SKM-1 (cell line): Measurements from ENCODE around the gene FBXL13.
"Not testable (repeated sequence)": the region's sequence is repeated elsewhere in the genome, so short reads cannot be mapped to it uniquely, and the experiment has no call there.

Experiments used
- DNase-seq: peaks from one replicate; lab custom pipeline; 2025; ENCODE audit not compliant: unreplicated experiment; lab: John Stamatoyannopoulos, UW

The FBXL13 gene

DNA sequence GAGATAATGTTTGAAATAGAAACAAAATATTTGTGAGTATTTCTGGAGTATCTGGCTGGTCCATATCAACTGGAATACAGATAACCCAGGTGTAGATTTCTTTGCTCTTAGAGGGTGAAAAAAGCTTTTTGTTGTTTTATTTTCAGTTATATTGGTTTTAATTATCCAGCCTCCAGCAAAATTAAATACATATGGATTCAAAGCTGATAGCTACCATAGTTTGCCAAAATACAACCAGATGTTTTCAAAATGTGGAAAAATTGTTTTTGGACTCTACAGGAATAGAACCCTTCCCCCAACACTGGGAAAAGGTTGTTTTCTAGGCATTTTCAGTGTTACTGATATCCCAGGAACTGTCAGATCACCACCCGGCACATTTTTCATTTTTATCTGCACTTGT, 131.7 kb downstream of the FBXL13 start:
- no peak for DNase-seq

DNA sequence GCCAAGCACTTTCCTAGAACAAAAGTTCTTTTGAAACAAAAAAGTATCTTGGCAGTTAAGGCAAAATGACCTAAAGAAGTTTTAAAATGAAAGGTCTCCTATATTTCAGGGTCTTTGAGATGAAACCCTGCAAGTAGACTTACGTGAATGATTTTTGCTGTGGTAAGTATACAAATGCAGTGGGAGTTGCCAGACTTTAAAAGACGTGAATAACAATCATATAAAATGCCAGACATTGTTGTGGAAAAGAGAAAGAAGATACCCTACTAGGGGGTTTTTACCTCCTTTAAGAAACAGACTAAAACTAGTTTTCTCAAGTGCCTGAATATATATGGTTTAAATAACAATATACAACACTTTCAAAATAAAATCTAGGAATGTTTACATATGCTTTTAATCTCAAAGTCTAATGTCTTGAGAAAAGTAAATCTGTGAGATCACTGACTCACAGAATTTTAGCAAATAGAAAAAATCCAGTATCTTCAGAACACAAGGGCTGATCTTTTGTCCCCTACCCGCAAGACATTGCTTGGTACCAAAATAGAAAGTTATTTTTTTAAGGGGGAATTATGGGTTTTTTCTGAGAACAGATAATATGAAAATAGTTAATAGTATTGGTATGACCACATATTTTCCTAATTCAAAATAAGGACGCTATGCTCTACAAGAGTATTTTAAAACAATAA, 132.3 kb downstream of the FBXL13 start:
- no peak for DNase-seq

DNA sequence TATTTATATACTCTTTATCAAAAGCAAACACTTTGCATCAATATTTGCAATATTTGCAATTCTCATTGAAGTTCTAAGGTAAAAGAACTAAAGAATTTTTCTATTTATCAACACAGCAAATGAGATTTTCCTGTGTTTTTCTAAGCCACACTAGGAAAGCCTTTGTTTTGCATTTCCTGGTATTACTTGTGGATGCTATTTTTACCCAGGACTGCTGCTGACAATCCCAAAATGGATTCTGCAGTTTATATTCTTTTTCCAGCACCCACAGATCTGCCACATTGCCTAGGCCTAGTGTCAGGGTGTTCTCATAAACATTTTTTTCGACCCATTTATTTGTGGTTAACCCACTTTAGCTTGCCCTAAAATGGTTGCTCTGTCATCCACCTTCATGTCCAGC, 135.9 kb downstream of the FBXL13 start:
- DNase-seq = no peak

DNA sequence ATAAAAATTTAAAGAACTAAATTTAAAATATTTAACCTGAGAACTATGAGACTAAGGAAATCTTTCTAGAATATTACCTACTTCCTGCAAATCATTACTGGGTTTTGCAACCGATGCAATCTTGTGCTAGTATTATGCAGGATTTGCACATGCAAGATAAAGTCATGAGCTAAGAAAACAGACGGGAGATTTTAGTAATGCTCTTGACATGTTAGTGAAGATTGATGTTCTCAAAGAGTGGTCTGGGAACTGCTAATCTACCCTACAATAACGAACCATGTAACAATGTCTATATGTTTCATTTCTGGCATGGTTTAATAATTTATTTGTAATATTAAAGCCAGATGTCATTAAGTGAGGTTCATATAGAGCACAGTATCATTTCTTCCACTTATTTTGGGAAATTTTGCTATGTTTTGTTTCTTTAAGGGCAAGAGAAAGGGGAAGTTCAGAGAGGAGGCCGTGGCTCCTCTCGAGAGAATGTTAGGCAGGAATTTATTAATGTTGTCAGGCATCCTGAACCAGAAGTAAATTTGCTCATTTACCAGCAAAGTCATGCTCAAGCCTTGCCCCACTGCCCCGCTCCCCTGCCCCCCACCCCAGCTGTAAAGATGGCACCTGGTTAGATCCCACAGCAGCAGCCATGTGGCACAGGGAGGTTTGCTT, 139.0 kb downstream of the FBXL13 start:
- no peak for DNase-seq

DNA sequence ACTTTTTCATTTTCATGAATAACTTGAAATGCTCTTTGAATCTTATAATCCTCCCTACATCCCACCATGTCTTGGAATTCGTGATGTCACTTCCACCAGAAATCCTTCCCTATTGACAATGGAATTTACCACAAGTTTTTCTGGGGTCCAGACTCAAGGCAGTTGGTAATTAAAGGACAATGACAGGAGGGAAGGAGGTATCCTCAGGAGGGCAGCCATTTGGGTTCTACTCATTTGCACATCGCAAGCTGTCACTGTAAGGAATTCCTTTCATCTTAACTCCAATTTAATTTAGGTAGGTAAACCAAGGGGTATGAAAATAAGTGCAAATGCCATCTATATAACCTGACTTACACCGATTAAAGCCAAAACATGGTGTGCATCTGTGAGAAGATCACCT, 139.9 kb downstream of the FBXL13 start:
- DNase-seq = no peak

DNA sequence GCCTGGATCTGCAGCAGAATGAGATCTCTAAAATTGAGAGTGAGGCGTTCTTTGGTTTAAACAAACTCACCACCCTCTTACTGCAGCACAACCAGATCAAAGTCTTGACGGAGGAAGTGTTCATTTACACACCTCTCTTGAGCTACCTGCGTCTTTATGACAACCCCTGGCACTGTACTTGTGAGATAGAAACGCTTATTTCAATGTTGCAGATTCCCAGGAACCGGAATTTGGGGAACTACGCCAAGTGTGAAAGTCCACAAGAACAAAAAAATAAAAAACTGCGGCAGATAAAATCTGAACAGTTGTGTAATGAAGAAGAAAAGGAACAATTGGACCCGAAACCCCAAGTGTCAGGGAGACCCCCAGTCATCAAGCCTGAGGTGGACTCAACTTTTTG, 140.4 kb downstream of the FBXL13 start:
- DNase-seq = no peak

DNA sequence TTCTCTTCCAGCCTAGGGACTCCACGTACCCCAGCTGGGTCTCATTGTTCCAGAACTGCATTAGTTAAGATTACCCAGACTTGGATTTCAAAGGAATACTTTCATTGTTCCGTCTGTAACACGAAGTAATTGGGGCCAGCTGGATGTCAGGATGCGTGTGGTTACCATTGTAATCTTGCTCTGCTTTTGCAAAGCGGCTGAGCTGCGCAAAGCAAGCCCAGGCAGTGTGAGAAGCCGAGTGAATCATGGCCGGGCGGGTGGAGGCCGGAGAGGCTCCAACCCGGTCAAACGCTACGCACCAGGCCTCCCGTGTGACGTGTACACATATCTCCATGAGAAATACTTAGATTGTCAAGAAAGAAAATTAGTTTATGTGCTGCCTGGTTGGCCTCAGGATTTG, 140.8 kb downstream of the FBXL13 start:
- DNase-seq = no peak

DNA sequence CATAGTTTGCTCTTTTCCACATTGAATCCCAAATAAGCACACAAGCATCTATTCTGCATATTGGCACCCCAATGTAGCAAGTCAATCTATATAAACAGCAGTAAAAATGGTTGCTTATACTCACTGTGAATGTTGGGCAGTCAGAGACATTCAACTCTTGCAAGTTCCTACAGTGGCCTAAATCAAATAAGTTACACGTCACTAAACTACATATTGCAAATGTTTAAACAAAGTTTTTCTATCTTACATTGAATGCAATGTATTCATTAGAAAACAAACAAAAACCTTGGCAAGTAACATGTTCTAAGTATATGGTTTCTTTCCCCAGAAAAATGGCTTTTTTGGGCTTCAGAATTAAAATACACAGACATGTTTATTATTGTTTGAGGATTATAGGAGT, 142.8 kb downstream of the FBXL13 start:
- no peak for DNase-seq

DNA sequence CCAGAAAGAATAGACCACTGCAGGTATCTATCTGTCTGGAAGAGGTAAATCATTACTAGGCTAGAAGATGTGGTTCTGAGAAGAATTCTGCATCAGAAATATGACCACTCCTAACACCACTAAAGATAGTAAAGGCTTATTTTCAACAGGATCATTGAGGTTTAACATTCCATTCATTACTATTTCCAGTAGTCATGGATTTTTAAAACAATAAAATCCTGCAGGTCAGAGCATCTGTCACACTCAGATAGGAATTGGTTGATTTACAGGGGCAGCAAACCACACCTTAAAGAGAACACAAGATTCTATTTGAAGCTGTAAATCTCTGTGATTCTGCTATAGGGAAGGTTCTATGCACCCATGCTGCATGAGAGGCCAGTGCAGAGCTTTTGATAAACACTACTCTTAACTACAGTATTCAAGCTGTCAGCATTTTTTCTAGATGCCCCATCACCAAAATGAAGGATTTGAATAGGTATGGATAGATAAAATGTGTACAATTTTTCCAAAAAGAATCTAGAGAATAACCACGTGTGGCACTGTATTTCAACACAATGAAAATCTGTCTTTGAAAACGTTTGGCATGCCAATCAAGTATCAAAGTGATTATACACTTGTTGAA, 147.2 kb downstream of the FBXL13 start:
- no peak for DNase-seq

DNA sequence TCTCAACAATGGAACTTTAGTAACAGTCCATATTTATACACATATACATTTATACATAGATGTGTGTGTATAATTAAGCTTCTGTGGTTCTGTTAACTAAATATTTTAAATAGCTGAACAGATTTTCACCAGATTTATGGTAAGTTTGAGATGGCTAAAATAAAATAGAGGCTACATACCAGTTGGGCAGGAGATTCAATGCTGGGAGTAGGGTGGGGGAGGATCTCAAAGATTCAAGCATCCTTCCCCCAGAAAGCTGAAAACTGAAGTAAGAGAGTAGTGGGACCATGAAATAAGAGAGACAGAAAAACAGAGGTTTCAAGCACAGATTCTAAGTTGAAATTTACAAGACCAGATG, 147.8 kb downstream of the FBXL13 start:
- no peak for DNase-seq

DNA sequence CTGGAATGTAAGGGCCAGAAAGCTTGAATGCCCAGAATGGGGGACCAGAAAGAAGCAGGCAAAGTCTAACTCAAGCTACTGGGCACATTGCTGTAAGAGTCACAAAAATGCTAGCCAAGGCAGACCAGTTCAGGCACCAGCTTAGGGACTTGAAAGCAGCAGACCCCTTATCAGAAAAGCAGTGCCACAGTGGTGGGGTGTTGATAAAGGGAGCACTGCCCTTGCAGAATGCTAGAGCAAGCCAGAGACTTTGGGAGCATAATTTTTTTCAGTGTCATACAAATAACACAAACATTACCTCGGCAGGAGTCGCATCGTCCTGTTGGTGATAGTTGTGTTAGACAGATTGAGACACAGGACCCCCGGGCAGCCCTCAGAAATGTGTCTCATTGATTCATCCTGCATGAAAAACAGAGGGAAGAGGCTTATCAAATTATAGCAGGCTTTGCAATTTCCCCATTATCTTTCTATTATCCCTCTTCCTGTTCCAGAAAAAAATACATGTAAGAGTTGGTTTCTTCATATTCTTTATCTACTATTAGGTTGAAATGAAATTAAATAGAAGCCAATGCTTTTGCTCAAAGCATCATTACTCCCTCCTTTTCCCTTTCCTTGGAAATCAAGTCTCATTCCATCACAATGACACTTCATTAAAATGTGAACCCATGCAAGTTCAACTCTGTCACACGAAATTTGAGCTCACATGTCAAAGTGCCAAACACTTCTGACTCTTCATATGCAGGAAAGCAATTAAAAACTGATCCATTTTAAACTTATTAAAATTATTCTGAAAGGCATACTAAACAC, 148.4 kb downstream of the FBXL13 start:
- no peak for DNase-seq

DNA sequence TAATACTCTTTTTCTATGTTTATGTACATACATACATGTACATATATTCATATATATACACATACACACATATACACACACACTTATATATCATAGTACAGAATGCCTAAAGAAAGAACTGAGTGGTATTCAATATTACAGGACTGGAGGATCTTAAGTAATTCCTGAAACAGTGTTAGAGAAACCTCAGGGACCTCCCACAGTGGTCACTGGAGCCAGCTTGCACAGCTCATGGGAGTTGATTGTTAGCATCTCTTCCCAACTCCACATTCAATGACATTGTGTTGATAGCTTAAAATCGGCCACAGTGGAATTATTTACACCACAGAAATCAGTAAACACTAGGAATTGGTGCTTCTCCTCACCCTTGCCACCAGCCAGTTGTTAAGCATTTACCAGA, 155.8 kb downstream of the FBXL13 start:
- no peak for DNase-seq

DNA sequence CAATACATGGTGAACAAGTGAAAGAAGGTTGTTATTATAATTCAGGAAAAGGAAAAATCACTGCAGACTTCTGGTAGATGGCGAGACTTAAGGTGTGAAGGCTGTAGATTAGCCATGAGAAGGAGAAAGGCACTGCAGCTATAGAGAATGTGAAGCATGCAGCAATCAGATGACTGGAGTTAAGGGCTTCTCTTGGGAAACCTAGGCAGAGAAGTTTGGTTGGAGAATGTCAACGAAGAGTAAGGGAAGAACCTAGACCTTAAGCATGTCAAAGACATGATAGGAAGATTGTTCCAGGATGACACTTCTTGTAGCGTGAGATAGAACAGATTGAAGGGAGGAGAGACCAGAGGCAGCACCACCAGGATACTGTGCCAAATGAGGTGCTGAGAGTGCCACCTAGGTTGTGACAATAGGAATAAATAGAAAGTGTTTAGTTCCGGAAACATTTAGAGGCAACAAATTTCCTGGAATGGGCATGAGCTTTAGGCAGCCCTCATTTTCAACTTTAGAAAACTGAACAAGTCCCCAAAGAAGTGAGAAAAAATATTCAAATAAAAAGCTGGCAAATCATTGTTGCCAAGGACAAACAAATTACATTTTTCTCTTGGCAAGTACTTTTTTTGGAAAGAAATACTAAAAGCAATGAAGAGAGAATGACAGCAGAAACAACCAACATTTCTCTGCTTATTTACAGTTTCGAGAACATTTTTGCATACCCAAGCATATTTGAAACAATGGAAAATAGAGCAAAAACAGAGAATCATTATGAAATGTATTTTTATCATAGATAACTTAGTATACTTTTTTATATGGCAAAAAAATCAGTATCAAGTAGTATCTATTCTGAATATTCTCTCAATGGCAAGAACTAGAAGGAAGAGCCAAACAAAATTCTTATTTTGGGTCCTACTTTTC, 156.9 kb downstream of the FBXL13 start:
- DNase-seq = no peak

DNA sequence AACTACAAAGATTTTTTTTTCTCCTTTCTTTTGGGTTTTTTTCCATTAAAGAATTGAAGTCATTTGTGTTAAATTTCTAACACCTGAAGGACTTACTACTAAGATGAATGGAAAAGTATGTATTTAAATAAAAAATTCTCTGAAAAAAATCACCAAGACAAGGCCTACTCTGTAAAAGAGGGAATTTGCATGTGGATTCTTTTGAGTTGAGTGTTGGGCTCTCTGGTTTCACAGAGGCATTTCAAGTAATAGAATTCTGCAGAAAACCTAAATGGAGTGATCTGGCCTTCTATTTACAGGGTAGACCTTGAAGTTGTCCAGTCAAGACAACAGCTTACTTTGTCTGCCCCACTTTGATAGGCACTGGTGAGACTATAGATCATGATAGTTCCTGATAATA, 157.7 kb downstream of the FBXL13 start:
- DNase-seq = no peak

DNA sequence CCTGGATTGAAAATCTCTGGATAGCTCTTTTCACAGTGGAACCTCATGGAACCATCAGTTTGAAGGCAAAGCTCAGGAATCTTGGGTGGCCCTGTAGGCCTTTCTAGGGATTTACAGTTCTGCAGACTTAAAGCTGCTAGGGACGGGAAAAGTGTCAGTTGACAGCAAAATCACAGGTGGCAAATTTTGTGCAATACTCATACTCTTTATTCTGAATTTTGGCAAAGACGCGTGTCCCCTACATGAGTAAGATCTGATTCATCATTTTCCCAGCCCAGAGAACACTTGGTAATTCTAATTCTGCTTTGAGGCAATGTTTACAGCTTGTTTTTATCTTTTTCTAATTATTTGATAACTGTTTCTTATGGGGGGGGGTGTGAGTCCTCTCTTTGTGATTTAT, 158.2 kb downstream of the FBXL13 start:
- no peak for DNase-seq

DNA sequence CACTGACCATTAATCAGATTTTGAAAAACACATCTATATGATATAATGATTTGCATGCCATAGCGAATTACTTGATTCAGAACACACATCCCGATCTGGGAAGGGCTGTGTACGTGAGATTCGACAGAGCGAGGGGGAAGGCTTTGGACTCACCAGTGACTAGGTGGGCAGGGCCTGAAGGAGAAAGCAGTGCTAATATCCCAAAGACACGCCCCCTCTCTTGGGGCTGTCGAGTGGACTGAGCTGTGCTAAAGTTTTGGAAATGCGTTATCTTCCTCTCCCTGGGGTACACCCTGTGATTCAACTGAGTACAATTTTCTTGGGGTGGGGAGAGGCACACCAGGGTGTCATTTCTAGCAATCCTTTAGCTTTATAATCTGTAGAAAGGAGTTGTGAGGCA, 160.0 kb downstream of the FBXL13 start:
- no peak for DNase-seq

DNA sequence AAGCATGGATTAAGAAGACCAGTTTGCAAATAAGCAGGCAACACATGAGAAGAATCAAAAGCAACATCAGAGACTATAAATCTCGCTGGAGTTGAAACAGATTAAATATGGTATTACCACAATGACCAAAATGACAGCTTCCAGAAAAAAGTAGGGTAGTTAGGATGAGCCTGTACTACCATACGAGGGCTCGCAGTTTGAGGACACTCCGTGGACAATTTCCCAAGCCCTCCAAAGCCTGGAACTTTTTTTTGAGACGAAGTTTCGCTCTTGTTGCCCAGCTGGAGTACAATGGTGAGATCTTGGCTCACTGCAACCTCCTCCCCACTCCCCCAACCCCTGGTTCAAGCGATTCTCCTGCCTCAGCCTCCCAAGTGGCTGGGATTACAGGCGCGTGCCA, 160.8 kb downstream of the FBXL13 start:
- DNase-seq = no peak

DNA sequence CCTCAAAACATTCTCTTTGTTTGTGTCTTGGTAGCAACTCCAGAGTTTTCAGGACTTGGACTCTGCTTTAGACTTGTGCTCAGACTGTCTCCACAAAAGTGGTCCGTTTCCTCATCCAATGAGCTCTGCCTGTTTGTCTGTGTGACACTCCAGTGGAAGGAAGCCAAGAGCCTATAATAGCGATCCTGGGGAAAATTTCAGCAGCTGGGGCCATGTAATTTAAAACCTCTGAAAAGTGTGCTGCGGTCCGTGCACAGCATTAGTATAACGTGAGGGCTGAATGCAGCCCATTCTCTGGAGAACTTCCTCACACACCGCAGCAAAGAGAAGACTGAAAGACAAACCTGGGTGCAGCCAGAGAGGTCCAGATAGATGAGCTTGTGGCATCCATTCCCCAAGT, 161.9 kb downstream of the FBXL13 start, which contains the start of gene LRRC17:
LRRC17 (plus strand) TSS at position 259 of the 400 bp plus-strand sequence. CDS start 20,914 bp downstream, outside the sequence.
- DNase-seq = no peak

DNA sequence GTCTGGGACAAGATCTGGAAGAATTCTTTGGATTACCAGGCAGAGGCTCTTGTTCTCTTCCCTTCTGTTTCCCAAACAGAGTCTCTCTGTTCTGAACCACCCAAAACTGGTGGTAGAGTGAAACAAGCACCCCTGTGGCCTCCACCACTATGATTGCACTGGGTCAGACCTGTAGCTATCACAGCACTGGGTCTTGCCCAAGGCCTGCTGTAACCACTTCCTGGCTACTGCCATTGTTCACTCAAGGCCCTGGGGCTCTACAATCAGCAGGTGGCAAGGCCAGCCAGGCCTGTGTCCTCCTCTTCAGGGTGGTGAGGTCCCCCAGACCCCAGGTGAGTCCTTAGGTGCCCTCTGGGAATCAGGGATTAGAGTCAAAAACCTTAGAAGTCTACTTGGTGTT, 165.9 kb downstream of the FBXL13 start:
- DNase-seq = no peak

DNA sequence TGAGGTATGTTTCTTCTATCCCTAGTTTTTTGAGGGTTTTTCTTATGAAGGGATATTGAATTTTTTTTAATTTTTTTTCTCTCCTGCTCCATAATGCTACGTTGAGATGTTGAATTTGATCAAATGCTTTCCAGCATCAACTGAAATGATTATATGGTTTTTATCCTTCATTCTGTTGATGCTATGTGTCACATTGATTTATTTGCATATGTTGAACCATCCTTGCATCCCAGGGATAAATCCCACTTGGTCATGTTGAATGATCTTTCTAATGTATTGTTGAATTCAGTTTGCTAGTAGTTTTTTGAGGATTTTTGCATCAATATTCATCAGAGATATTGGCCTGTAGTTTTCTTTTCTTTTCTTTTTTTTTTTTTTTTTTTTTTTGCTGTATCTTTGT, 171.0 kb downstream of the FBXL13 start:
- not testable (repeated sequence) for DNase-seq

DNA sequence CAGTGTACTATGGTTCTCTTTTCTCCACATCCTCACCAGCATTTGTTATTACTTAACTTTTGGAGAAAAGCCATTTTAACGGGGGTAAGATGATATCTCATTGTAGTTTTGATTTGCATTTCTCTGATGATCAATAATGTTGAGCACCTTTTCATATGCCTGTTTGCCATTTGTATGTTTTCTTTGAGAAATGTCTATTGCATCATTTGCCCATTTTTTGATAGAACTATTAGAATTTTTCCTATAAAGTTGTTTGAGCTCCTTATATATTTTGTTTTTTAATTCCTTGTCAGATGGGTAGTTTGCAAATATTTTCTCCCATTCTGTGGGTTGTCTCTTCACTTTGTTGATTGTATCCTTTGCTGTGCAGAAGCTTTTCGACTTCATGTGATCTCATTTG, 172.5 kb downstream of the FBXL13 start:
- not testable (repeated sequence) for DNase-seq
